Measurements from ENCODE around the gene SLC49A4.

Gene SLC49A4

DNA sequence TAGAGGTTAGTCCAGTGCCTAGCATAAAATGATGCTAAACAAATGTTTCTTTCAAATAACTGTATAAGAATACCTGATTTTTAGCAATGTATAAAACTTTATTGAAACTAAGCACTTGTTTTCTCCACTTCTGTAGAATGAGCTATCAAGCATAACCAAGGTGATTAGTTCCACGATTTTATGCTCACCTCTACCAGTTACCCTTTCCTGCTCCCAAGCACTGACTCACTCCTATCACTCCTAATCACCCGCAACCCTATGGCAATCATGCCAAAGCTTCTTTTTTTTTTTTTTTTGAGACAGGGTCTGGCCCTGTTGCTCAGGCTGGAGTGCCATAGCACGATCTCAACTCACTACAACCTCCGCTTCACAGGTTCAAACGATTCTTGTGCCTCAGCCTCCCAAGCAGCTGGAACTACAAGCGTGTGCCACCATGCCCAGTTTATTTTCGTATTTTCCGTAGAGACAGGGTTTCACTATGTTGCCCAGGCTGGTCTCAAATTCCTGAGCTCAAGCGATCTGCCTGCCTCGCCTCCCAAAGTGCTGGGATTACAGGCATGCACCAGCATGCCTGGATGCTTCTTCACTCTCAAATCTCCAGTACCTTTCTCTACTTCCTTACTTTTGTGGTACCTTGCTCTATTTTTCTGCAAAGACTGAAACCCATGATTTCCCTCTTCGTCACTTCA lies 5.1 kb upstream of the SLC49A4 start:
- H3K9ac ChIP-seq (ENCODE audit: low read depth, low read length), result no peak overlapping the region
- no peak overlapping the region for H3K27ac ChIP-seq (ENCODE audit: low read length)
- H3K9me3 ChIP-seq (ENCODE audit: insufficient read depth, low read depth, low read length), result no peaks in the 10 kb centered on the region
- no peaks in the 10 kb centered on the region for H3K27me3 ChIP-seq (ENCODE audit: insufficient read depth, low read length)
- H3K36me3 ChIP-seq (ENCODE audit: insufficient read depth, low read depth, low read length), result no peaks in the 10 kb centered on the region
- no peak overlapping the region for H3K4me3 ChIP-seq (ENCODE audit: low read length)
- H3K4me1 ChIP-seq (ENCODE audit: insufficient read depth, low read length), result peaks cover 4% of the 10 kb centered on the region; the same call in 1 of the 2 replicates

DNA sequence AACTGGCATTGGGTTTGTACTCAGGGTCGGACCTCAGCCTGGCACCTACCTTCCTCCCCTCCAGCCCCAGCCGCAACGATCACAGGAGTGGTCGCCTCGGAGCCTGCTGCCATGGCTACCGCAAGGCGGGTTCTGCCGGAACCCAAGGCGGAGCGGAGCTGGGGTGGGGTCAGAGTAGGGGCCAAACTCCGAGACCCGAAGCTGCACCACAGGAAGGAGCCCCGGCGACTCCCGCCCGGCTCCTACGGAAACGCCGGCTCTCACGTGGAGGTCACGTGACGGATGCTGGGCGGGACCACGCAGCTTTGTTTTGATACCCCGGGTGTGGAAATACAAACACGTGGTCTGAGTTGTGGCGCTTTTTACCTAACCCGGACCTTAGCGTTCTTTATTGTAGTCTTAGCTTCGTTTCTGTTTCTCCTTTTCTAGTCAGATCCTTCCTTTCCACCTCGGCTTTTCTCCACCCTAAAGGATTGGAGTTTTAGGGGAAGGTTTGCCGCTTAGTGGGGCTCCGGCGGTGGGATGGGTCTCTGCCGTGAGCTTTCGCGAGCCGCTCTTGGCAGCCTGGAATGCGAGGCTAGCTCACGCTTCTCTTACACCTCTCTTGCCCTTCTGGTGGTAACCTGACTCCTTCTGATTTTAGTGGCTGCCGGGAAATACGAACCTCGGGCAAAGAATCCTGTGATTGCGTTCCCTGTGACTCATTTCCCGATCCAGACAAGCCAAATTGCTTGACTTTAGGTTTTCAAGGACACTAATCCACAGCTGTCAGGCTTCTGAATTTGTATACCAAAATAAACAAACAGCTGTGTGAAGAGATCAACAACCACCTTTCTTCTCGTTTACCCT lies 1.1 kb upstream of the SLC49A4 start, which contains the start of gene HSPBAP1:
Gene HSPBAP1, minus strand, starts transcription at position 264 of the 849 bp plus-strand sequence. Its CDS starts 151 bp downstream, at position 113.
- H3K4me1 ChIP-seq (ENCODE audit: insufficient read depth, low read length), result peaks cover 4% of the 10 kb centered on the region; the same call in 1 of the 2 replicates
- H3K27ac ChIP-seq (ENCODE audit: low read length), result peak within 1 kb of the TSS; percentile 1
- H3K4me3 ChIP-seq (ENCODE audit: low read length), result peak within 1 kb of the TSS; percentile 93
- H3K27me3 ChIP-seq (ENCODE audit: insufficient read depth, low read length), result peaks cover 14% of the 10 kb centered on the region
- peak within 1 kb of the TSS; percentile 87 for H3K9ac ChIP-seq (ENCODE audit: low read depth, low read length)
- H3K9me3 ChIP-seq (ENCODE audit: insufficient read depth, low read depth, low read length), result no peaks in the 10 kb centered on the region
- no peaks in the 10 kb centered on the region for H3K36me3 ChIP-seq (ENCODE audit: insufficient read depth, low read depth, low read length)

DNA sequence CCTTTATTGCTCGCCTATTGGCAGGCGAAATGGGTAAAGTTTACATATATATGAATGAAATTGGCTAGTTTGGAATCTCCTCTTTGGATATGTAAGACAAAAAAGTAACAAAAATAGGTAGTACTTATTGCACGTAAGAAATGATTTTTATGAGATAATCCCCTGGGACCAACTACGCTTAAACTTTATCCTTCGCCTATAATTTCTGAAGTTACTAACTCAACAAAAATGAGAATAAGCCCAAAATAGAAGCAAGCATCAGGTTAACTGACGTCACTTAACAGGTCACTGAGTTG lies 438 bp upstream of the SLC49A4 start:
- no peaks in the 10 kb centered on the region for H3K36me3 ChIP-seq (ENCODE audit: insufficient read depth, low read depth, low read length)
- H3K4me1 ChIP-seq (ENCODE audit: insufficient read depth, low read length), result peaks cover 4% of the 10 kb centered on the region; the same call in 1 of the 2 replicates
- H3K27me3 ChIP-seq (ENCODE audit: insufficient read depth, low read length), result peaks cover 14% of the 10 kb centered on the region
- H3K27ac ChIP-seq (ENCODE audit: low read length), result peak overlapping the region; percentile 1
- H3K9me3 ChIP-seq (ENCODE audit: insufficient read depth, low read depth, low read length), result no peaks in the 10 kb centered on the region
- peak overlapping the region; percentile 93 for H3K4me3 ChIP-seq (ENCODE audit: low read length)
- peak overlapping the region; percentile 87; the same call in 1 of the 2 replicates for H3K9ac ChIP-seq (ENCODE audit: low read depth, low read length)

DNA sequence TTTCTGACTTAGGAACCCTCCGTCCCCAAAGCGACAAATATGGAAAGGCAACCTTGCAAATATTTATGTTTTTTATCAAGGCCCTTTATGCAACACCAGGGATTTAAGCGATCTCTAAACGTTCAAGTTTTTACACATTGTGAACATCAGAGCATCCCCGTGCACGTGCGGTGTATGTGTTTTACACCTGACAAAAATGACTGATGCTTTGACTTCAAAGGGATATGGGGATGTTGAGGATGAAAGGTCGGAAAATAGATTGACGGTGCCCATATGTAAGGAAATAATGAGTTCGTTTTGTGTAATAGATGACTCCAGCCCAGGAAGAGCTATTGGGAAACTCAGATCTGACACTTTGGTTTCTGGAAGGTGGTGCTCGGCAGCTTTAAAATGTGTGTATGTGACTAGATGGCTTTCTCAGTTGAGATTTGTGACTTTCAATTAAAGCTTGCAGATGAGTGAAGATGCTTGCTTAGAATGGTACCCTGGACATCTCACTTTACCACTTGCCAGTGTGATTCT lies 866 bp downstream of the SLC49A4 start:
- Histone ChIP-seq H3K4me1 (ENCODE audit: insufficient read depth, low read length) (peaks cover 4% of the 10 kb centered on the region; the same call in 1 of the 2 replicates), H3K9ac (ENCODE audit: low read depth, low read length) (peak overlapping the region; percentile 87; the same call in 1 of the 2 replicates), H3K4me3 (ENCODE audit: low read length) (peak overlapping the region; percentile 93), H3K27ac (ENCODE audit: low read length) (no peak overlapping the region), H3K36me3 (ENCODE audit: insufficient read depth, low read depth, low read length) (no peaks in the 10 kb centered on the region), H3K27me3 (ENCODE audit: insufficient read depth, low read length) (peaks cover 14% of the 10 kb centered on the region), H3K9me3 (ENCODE audit: insufficient read depth, low read depth, low read length) (no peaks in the 10 kb centered on the region)

DNA sequence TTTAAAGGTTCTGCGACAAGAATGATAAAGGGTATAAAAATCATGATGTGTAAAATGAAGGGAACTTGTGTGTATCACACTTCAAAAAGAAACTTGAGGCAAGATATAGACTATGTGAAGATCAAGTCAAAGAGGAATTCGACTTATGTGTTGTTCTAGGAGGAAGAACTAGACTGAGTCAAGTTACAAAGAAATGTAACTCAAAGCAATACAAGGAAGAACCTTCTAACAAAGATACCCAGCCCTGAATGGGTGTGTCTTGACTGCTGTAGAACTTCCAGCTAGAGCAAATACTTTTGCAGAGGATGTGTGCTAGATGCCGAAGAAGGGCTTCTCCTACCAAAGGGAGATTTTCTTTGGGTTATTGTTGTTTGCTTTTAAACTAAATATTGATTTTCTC lies 2.4 kb downstream of the SLC49A4 start:
- Histone ChIP-seq H3K27ac (ENCODE audit: low read length) (no peak overlapping the region), H3K9ac (ENCODE audit: low read depth, low read length) (no peak overlapping the region), H3K9me3 (ENCODE audit: insufficient read depth, low read depth, low read length) (no peaks in the 10 kb centered on the region), H3K4me1 (ENCODE audit: insufficient read depth, low read length) (peaks cover 4% of the 10 kb centered on the region; the same call in 1 of the 2 replicates), H3K4me3 (ENCODE audit: low read length) (no peak overlapping the region), H3K36me3 (ENCODE audit: insufficient read depth, low read depth, low read length) (no peaks in the 10 kb centered on the region), H3K27me3 (ENCODE audit: insufficient read depth, low read length) (peaks cover 14% of the 10 kb centered on the region)

DNA sequence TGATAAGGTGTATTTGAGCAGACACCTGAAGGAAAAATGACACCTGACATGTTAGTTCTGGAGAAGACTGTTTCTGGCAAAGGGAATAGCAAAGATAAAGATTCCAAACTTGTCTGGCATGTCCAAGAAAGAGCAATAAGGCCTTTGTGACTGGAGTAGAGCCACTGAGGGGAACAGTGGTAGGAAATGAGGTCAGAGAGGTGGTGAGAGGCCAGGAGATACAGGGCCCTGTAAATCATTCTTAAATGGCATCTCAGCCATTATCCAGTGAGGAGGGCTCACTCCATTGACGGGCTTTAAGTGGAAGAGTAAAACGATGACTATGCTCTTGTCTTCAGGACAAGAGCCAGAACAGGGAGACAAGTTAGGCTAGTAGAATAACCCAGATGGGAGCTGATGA lies 4.5 kb downstream of the SLC49A4 start:
- peaks cover 14% of the 10 kb centered on the region for H3K27me3 ChIP-seq (ENCODE audit: insufficient read depth, low read length)

DNA sequence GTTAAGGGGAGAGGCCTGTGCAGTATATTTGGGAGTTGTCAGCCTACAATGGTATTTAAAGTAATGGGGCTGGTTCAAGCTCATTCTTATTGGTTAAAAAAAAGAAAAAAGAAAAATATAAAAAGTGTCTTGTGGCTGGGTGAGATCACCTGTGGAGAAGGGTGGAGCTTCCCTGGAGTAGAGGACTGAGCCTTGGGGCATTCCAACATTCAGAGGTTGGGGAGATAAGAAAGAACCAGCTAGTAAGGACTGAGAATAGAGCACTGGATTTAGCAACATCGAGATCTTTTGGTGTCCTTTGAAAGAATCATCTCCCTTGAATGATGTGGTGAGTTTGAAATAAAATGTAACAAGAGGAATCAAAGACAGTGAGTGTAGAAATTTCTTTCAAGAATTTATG lies 5.2 kb downstream of the SLC49A4 start:
- Histone ChIP-seq H3K4me3 (ENCODE audit: low read length) (no peak overlapping the region), H3K27me3 (ENCODE audit: insufficient read depth, low read length) (peaks cover 14% of the 10 kb centered on the region), H3K27ac (ENCODE audit: low read length) (no peak overlapping the region), H3K4me1 (ENCODE audit: insufficient read depth, low read length) (no peaks in the 10 kb centered on the region; the same call in 1 of the 2 replicates), H3K9ac (ENCODE audit: low read depth, low read length) (no peak overlapping the region), H3K36me3 (ENCODE audit: insufficient read depth, low read depth, low read length) (no peaks in the 10 kb centered on the region), H3K9me3 (ENCODE audit: insufficient read depth, low read depth, low read length) (no peaks in the 10 kb centered on the region)

More for the DNA sequence above, 4.5 kb downstream of the SLC49A4 start:
- no peak overlapping the region for H3K4me3 ChIP-seq (ENCODE audit: low read length)
- H3K27ac ChIP-seq (ENCODE audit: low read length), result no peak overlapping the region
- H3K36me3 ChIP-seq (ENCODE audit: insufficient read depth, low read depth, low read length), result no peaks in the 10 kb centered on the region
- H3K4me1 ChIP-seq (ENCODE audit: insufficient read depth, low read length), result peaks cover 3% of the 10 kb centered on the region; the same call in 1 of the 2 replicates
- H3K9me3 ChIP-seq (ENCODE audit: insufficient read depth, low read depth, low read length), result no peaks in the 10 kb centered on the region
- H3K9ac ChIP-seq (ENCODE audit: low read depth, low read length), result no peak overlapping the region

DNA sequence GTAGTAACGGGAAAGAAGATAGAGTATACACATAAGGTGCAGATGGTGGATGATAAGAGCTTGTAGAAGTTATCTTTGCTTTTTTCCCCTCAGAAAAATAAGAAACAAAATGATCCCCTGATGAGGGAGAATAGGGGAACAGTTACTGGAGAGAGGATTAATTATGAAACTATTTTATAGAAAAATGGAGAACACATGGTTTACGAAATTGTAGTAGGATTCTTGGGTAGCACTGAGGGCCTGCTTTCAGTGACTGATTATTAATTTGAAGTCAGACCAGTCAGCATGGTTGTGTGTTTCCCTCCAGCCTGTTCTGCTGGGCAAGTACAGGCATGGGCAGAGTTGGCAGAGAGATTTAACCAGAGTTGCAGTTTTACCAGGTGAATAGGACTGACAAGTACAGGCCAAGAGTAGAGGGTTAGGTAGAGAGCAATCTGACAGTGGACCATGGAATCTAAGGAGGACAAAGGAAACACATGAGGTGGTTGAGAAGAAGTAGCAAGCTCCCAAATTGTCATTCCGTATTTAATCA lies 5.9 kb downstream of the SLC49A4 start:
- Histone ChIP-seq H3K27me3 (ENCODE audit: insufficient read depth, low read length) (peaks cover 10% of the 10 kb centered on the region), H3K36me3 (ENCODE audit: insufficient read depth, low read depth, low read length) (no peaks in the 10 kb centered on the region), H3K4me1 (ENCODE audit: insufficient read depth, low read length) (no peaks in the 10 kb centered on the region; the same call in 1 of the 2 replicates), H3K9ac (ENCODE audit: low read depth, low read length) (no peak overlapping the region), H3K4me3 (ENCODE audit: low read length) (no peak overlapping the region), H3K9me3 (ENCODE audit: insufficient read depth, low read depth, low read length) (no peaks in the 10 kb centered on the region), H3K27ac (ENCODE audit: low read length) (no peak overlapping the region)

DNA sequence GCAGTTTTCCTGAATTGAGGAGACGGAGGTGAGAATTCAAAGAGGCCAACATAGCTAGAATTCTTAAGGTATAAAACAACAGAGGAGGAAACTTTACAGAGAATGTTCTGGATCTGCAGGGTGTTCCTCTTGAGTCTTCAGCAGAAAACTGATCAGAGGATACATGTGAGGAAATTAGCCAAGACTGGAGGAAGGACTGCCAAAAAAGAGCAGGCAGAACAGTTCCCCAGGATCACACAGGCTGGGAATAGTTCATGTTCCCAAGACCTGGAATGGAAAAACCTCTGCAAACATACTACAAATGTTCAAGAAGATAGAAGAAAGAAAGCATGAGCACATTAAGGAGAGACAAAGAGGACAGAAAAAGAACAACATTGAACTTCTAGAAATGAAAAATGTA lies 7.5 kb downstream of the SLC49A4 start:
- H3K27ac ChIP-seq (ENCODE audit: low read length), result no peak overlapping the region
- H3K9ac ChIP-seq (ENCODE audit: low read depth, low read length), result no peak overlapping the region
- H3K27me3 ChIP-seq (ENCODE audit: insufficient read depth, low read length), result no peaks in the 10 kb centered on the region
- H3K36me3 ChIP-seq (ENCODE audit: insufficient read depth, low read depth, low read length), result no peaks in the 10 kb centered on the region
- H3K4me1 ChIP-seq (ENCODE audit: insufficient read depth, low read length), result no peaks in the 10 kb centered on the region
- no peaks in the 10 kb centered on the region for H3K9me3 ChIP-seq (ENCODE audit: insufficient read depth, low read depth, low read length)
- no peak overlapping the region for H3K4me3 ChIP-seq (ENCODE audit: low read length)

DNA sequence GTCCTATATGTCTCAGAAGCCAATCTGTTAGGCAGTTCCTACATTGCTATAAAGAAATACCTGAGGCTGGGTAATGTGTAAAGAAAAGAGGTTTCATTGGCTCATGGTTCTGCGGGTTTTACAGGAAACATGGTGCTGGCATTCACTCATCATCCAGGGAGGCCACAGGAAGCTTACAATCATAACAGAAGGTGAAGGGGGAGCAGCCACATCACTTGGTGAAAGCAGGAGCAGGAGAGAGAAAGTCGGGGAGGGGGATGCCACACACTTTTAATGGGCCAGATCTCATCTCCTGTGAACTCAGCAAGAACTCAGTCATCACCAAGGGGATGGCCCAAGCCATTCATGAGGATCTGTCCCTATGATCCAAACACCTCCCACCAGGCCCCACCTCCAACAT lies 9.1 kb downstream of the SLC49A4 start:
- Histone ChIP-seq H3K9ac (ENCODE audit: low read depth, low read length) (no peak overlapping the region), H3K27ac (ENCODE audit: low read length) (no peak overlapping the region)

DNA sequence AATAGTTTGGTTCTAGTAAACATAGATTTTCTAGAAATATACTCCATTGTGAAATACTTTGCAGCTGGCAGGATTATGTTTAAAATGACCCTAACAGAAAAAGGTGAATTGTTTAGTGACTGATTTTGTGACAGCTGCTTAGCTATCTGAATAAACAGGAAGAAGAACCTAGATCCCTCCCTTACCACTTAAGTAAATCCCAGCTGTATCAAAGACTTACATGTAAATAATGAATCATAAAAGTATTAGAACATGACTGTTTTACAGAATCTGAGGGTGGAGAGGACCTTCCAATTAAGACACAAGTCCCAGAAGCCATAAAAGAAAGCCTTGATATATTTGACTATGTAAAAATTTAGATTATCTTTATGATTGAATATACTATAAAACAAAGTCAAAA lies 15.9 kb downstream of the SLC49A4 start:
- Histone ChIP-seq H3K4me1 (ENCODE audit: insufficient read depth, low read length) (no peaks in the 10 kb centered on the region), H3K9ac (ENCODE audit: low read depth, low read length) (no peak overlapping the region), H3K9me3 (ENCODE audit: insufficient read depth, low read depth, low read length) (no peaks in the 10 kb centered on the region), H3K36me3 (ENCODE audit: insufficient read depth, low read depth, low read length) (no peaks in the 10 kb centered on the region), H3K27ac (ENCODE audit: low read length) (no peak overlapping the region), H3K4me3 (ENCODE audit: low read length) (no peak overlapping the region), H3K27me3 (ENCODE audit: insufficient read depth, low read length) (no peaks in the 10 kb centered on the region)

More for the DNA sequence above, 9.1 kb downstream of the SLC49A4 start:
- no peaks in the 10 kb centered on the region for H3K4me1 ChIP-seq (ENCODE audit: insufficient read depth, low read length)
- H3K4me3 ChIP-seq (ENCODE audit: low read length), result no peak overlapping the region
- no peaks in the 10 kb centered on the region for H3K27me3 ChIP-seq (ENCODE audit: insufficient read depth, low read length)
- H3K9me3 ChIP-seq (ENCODE audit: insufficient read depth, low read depth, low read length), result no peaks in the 10 kb centered on the region
- H3K36me3 ChIP-seq (ENCODE audit: insufficient read depth, low read depth, low read length), result no peaks in the 10 kb centered on the region
